Body of pancreas (tissue), 4 donors: Measurements from ENCODE around the gene DDIT4L.
"Not testable (repeated sequence)": the region's sequence is repeated elsewhere in the genome, so short reads cannot be mapped to it uniquely, and the experiment has no call there.

Source experiments
- CTCF ChIP-seq, 7 experiments: fragments of 450-650 bp in 4 of 7; fragments of 200-600 bp in 3 of 7; sonication (generic) in 3 of 7; IDR thresholded peaks; one replicate each; pipeline ENCODE4 v1.5.1; 2016 to 2019; ENCODE audit warnings: antibody characterized with exemption in 7 of 7
- POLR2A ChIP-seq, 3 donors: fragments of 450-650 bp; IDR thresholded peaks; one replicate each; pipeline ENCODE4 v1.6.1; 2016; ENCODE audit warnings: antibody characterized with exemption in 3 of 3, mild to moderate bottlenecking in 2 of 3

- TF ChIP-seq CTCF, POLR2A (IDR thresholded peaks at IDR 0.05): not testable (repeated sequence)
Measured at GRCh38 chr4:100137320-100137719, 52.9 kb downstream of the DDIT4L start.
